Tibial nerve (tissue), 4 donors: ENCODE data around the gene LBH. TPM values are rescaled to one million over a fixed set of nuclear protein-coding genes. Genes with fewer than 3 reads are reported as not detected.

Source experiments
- DNase-seq, 2 donors: peaks; one replicate each; pipeline ENCODE4 v3.0.0-alpha.2; 2019; ENCODE audit warnings: low spot score in 2 of 2
- H3K27ac ChIP-seq, 4 donors: fragments of 200-600 bp; sonication (generic) in 3 of 4; one replicate each; pipeline ENCODE4 v1.5.1; 2017 to 2019; ENCODE audit warnings: mild to moderate bottlenecking in 1 of 4
- H3K27me3 ChIP-seq, 2 donors: fragments of 200-600 bp; sonication (generic) in 1 of 2; one replicate each; pipeline versions ENCODE4 v1.5.1 to v1.6.0; 2017 to 2019
- H3K36me3 ChIP-seq, 3 donors: fragments of 200-600 bp; sonication (generic); one replicate each; pipeline ENCODE4 v1.5.1; 2018 to 2019
- H3K4me1 ChIP-seq, 4 donors: fragments of 200-600 bp; sonication (generic) in 3 of 4; one replicate each; pipeline ENCODE4 v1.5.1; 2017 to 2019
- H3K4me3 ChIP-seq, 4 donors: fragments of 200-600 bp; sonication (generic) in 3 of 4; one replicate each; pipeline ENCODE4 v1.5.1; 2017 to 2019; ENCODE audit warnings: mild to moderate bottlenecking in 1 of 4, moderate library complexity in 1 of 4
- H3K9me3 ChIP-seq, 4 donors: fragments of 200-600 bp; sonication (generic) in 3 of 4; one replicate each; pipeline ENCODE4 v1.5.1; 2017 to 2019
- CTCF ChIP-seq, 5 experiments: fragments of 200-600 bp in 3 of 5; fragments of 450-650 bp in 2 of 5; sonication (generic) in 3 of 5; IDR thresholded peaks; one replicate each; pipeline ENCODE4 v1.5.1; 2016 to 2019; ENCODE audit warnings: antibody characterized with exemption in 5 of 5, mild to moderate bottlenecking in 3 of 5, moderate library complexity in 2 of 5
- EP300 ChIP-seq, 2 donors: sonication (generic); formaldehyde crosslinking; IDR thresholded peaks; one replicate each; pipeline ENCODE4 v1.6.1; 2017; ENCODE audit warnings: antibody characterized with exemption in 2 of 2, mild to moderate bottlenecking in 1 of 2
- POLR2A ChIP-seq, 2 donors: fragments of 450-650 bp; IDR thresholded peaks; one replicate each; pipeline ENCODE4 v1.6.1; 2017; ENCODE audit warnings: antibody characterized with exemption in 2 of 2, mild to moderate bottlenecking in 2 of 2, moderate library complexity in 2 of 2
- WGBS, 2 donors: methylation state at CpG; one replicate each; pipeline ENCODE4 v1.1.5; 2018; 5-methylcytosine and 5-hydroxymethylcytosine counted together
- total RNA-seq, 4 donors: library from RNA; depleted of rRNA; stranded (reverse); fragments of >200 nt; gene quantifications; one replicate each; pipeline ENCODE4 v1.1.0, GENCODE V29; 2016

Gene LBH
- total RNA-seq, 4 donors from 2014 or later: 12.7 to 31.6 (median 21.5) TPM

- H3K27ac ChIP-seq: no peak overlapping the region
- TF ChIP-seq EP300 (IDR thresholded peaks at IDR 0.05) (no peak), CTCF (IDR thresholded peaks at IDR 0.05) (no peak), POLR2A (IDR thresholded peaks at IDR 0.05) (no peak)
- 83% methylated on average over 1 of the region's 1 CpG for WGBS, 2 donors
- no peak overlapping the region for H3K4me3 ChIP-seq
- no peaks in the 10 kb centered on the region for H3K36me3 ChIP-seq
- H3K4me1 ChIP-seq: peaks cover 0 to 17% (median 0%) of the 10 kb centered on the region in 4 donors
- no peaks in the 10 kb centered on the region for H3K9me3 ChIP-seq
- no peak for DNase-seq
- H3K27me3 ChIP-seq: no peaks in the 10 kb centered on the region
Measured at GRCh38 chr2:30205456-30205855, 25.9 kb upstream of the LBH start.

- H3K27ac ChIP-seq: no peak overlapping the region
- H3K9me3 ChIP-seq: no peaks in the 10 kb centered on the region
- H3K27me3 ChIP-seq: no peaks in the 10 kb centered on the region
- no peak overlapping the region for H3K4me3 ChIP-seq
- peaks cover 0 to 16% (median 0%) of the 10 kb centered on the region in 4 donors for H3K4me1 ChIP-seq
- H3K36me3 ChIP-seq: no peaks in the 10 kb centered on the region
- TF ChIP-seq POLR2A (IDR thresholded peaks at IDR 0.05): no peak
- no peak for TF ChIP-seq EP300 (IDR thresholded peaks at IDR 0.05)
- no peak for TF ChIP-seq CTCF (IDR thresholded peaks at IDR 0.05)
- no peak for DNase-seq
- 74 to 77% methylated on average over 9 of the region's 9 CpGs for WGBS, 2 donors
Measured at GRCh38 chr2:30206461-30207430, 24.6 kb upstream of the LBH start.

GRCh38 chr2:30208453-30208852 lies 22.9 kb upstream of the LBH start:
- no peaks in the 10 kb centered on the region for H3K27me3 ChIP-seq

GRCh38 chr2:30209227-30209626 lies 22.1 kb upstream of the LBH start:
- H3K27me3 ChIP-seq: no peaks in the 10 kb centered on the region
- no peak for DNase-seq
- H3K36me3 ChIP-seq: no peaks in the 10 kb centered on the region
- WGBS, 2 donors: 89 to 96% methylated on average over 2 of the region's 2 CpGs
- no peaks in the 10 kb centered on the region for H3K9me3 ChIP-seq
- H3K4me3 ChIP-seq: no peak overlapping the region
- TF ChIP-seq CTCF (IDR thresholded peaks at IDR 0.05) (no peak), EP300 (IDR thresholded peaks at IDR 0.05) (no peak), POLR2A (IDR thresholded peaks at IDR 0.05) (no peak)
- H3K27ac ChIP-seq: no peak overlapping the region
- peaks cover 0 to 9% (median 0%) of the 10 kb centered on the region in 4 donors for H3K4me1 ChIP-seq

More at GRCh38 chr2:30208453-30208852, 22.9 kb upstream of the LBH start:
- H3K9me3 ChIP-seq: no peaks in the 10 kb centered on the region
- no peak overlapping the region for H3K4me3 ChIP-seq
- H3K27ac ChIP-seq: no peak overlapping the region
- H3K36me3 ChIP-seq: no peaks in the 10 kb centered on the region
- WGBS, 2 donors: 0 to 2% methylated on average over 2 of the region's 2 CpGs
- H3K4me1 ChIP-seq: peaks cover 0 to 9% (median 0%) of the 10 kb centered on the region in 4 donors
- peak; percentile 79 to 88 (median 83) for TF ChIP-seq CTCF (IDR thresholded peaks at IDR 0.05)
- no peak for TF ChIP-seq EP300 (IDR thresholded peaks at IDR 0.05)
- DNase-seq: peak in 1 of 2 donors; percentile 56

- DNase-seq: no peak
- Histone ChIP-seq H3K27ac (no peak overlapping the region), H3K4me3 (no peak overlapping the region), H3K27me3 (no peaks in the 10 kb centered on the region), H3K36me3 (no peaks in the 10 kb centered on the region), H3K9me3 (no peaks in the 10 kb centered on the region), H3K4me1 (peaks cover 0 to 22% (median 2%) of the 10 kb centered on the region in 4 donors)
- TF ChIP-seq CTCF (IDR thresholded peaks at IDR 0.05) (no peak), EP300 (IDR thresholded peaks at IDR 0.05) (no peak)
- WGBS, 2 donors: 91% methylated on average over 11 of the region's 11 CpGs
Measured at GRCh38 chr2:30213326-30213725, 18.0 kb upstream of the LBH start.
